Endothelial cell of hepatic sinusoid (primary cell): ENCODE data around the gene DYRK4.

Experiments
- in situ Hi-C: cut with HindIII; loops from 2 replicates; pipeline ENCODE4 v1.10.0; 2017; ENCODE audit warnings: low sequenced_read_pairs

Gene DYRK4

GRCh38 chr12:4557586-4557985 lies 4.4 kb upstream of the DYRK4 start:
- in situ Hi-C loops = no loop called here

DNA sequence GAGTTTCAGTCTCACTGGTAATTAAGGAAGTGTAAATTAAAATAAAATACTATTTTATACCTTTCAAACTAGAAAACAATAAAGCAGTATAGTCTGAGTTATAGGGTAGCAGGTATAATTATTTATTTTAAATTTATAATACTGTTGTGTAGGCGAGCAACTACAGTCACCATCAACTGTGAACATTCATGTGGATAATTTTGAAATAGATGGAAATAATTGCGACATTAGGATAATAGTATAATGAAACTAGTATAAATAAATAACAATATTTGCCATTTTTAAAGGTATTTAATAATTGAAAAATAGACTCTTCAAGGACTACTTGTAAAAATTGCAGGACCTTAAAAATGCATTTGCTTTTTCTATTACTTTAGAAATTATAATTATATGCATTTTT lies 3.8 kb upstream of the DYRK4 start:
- in situ Hi-C loops = no loop called here

DNA sequence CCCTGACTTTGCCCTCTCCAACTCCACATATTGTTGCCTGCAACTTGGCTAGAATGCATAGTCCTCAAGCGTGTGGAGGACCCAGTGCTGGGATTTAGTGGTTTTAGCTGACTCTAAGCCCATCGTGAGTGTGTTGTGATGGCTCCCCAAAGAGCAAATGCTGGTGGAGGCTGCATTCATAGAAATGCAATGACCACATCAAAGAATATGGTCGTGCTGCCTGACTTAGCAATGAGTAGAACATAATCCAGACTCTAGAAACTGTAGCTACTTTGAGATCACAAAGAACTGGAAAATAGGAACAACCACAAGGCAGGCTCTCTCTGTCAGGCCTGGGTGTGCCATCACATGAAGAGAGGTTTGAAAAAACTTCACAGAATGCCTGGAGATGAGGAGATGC lies 1.3 kb downstream of the DYRK4 start:
- in situ Hi-C loops = loop anchor here (5.0 kb wide), 1 partner anchor 39 kb away; no protein-coding TSS in a partner anchor

- in situ Hi-C loops = loop anchor here (5.0 kb wide), 1 partner anchor 37 kb away; no protein-coding TSS in a partner anchor
These were observed 2.8 kb downstream of the DYRK4 start for GRCh38 chr12:4564818-4565217.

DNA sequence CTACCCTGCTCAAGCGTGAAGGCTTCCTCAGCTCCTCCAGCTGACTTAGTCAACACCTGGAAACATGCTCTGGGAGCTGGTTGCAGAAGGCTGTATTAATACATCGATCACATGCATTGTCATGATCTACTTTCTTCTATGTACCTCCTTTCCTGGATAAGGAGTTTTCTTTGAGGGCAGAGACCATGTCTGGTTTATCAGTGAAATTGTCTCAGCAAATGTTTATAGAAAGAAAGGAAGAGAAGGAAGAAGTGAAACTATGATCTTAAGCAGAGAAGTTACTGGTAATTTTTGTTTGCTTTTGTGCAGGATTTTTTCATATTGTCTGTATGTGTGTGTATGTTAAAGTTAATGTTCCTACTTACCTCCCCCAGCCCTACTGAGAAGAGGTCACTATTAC lies 4.5 kb downstream of the DYRK4 start:
- in situ Hi-C loops = no loop called here

DNA sequence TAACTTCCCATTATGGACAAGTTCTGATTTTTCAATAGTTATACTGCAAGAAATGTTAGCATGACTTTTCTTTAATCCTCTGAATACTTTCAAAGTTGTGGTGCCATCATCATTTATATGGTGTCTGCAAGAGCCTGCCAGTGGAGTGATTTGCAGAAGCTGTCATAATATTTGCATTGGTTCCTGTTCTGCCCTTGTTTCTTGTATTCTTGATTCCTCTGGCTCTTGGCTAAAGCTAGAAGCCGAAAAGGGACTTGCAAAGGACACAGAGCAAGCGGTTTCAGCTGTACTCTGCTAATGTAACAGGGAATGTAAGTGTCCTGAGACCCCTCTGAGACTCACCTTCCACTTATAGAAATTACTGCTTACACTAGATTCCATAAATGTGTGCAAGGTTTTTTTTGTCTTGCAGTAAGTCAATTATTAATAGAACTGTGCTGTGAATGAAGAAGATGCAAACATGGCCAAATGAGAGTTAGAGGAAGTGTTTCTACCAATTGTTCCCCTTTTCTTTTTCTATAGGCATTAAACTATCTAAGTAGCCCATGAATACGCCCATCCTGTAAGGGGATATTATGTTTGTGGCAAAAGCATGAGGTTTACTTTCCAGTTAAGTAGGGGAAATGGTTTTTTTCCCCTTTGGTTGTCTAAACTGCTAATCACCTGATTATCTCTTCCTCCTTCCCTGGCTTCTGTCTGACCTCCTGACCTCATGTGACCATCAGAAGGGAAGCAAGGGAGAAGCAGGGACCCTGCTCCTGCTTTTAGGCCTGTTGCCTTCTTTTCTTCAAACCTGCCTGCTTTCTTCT lies 5.3 kb downstream of the DYRK4 start:
- in situ Hi-C loops = no loop called here

GRCh38 chr12:4569261-4569660 lies 7.3 kb downstream of the DYRK4 start:
- in situ Hi-C loops = no loop called here

DNA sequence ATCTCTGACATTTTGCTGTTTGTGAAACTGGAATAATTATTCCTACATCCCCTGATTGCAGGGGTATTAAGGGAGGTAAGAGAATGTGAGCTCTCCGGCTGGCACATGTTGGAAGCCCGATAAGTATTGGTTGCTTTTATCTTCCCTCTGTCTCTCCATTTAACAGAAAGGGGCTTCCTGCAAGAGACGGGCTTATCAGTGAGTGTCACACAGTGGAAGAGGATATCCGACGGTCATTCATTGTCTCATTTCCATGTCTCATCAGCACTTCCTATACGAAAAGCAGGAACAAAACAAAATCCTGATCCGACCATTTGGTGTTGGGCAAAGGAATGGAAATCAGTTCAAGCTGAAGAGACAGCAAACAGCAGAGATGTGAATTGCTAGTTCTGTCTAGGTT lies 10.7 kb downstream of the DYRK4 start:
- in situ Hi-C loops = no loop called here

DNA sequence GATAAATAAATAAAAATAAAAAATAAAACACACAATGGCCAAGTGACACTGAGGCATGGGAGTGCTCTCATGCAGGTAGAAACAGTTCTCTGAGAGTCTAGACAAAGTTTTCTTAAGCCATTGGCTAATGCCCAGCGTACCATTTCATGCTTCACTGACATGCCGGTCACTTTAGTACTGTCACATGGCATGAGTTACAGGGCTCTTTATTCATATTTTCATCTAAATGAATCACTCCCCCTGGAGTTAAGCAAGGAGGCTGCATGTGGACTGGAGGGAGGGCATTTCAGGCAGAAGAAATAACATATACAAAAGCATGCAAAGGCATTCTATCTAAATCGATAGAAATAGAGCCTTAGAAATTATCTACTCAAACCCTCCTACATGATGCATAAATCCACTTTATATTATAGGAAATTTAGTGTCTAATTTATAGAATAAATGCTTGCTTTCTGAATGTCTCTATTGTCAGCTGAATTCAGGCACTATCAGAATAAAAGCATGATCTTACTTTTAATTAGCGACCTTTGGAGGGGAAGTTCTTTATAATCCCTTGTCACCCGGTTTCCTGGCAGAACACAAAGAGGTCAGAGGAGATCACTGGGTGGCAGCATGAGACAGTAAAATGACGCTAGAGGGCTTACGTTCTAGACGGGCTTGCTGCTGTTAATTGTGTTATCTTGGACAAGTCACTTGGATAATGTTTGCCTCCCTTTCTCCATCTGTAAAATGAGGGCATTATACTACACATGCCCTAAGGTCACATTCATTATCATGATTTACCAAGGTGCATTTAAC lies 17.5 kb downstream of the DYRK4 start:
- in situ Hi-C loops = no loop called here

- in situ Hi-C loops = no loop called here
These were observed 18.3 kb downstream of the DYRK4 start for GRCh38 chr12:4580281-4580688.

GRCh38 chr12:4584281-4584680 lies 22.3 kb downstream of the DYRK4 start:
- in situ Hi-C loops = no loop called here

DNA sequence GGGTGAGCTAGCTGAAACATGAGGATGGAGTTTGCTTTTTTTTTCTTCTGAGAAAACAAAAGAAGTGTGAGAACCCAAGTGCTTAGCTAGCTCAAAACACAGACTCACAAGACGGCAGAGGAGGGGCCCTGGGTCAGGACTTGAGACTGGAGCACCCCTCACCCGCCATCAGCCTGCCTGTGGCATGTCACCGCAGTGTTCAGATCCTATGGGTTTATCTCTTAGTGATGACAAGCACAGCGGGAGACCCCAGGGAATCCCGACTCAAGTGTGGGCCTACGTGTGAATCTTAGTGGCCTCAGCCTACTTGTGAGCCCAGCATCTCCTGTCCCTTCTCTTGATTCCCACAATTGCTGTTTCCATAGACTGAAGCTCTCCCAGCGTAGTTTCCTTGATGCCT lies 22.9 kb downstream of the DYRK4 start:
- in situ Hi-C loops = no loop called here

GRCh38 chr12:4586500-4586899 lies 24.5 kb downstream of the DYRK4 start:
- in situ Hi-C loops = no loop called here

DNA sequence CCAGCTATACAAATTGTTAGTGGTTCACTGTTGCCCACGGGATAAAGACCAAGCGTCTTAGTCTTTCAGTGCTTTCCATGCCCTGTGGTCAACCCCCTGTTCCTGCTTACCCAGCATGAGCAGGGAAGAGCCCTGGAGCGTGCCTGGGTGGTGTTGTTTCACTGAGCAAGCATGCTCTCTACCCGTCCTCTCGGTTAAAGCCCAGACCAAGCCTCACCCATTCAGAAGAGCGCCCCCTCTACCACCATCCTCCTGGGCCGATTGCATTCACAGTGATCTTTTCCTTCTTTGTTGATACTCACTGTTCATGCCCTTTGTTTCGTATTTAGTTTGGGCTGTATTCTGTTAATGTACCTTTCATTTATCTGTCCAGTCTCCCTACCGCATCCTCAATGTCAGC lies 25.1 kb downstream of the DYRK4 start:
- in situ Hi-C loops = no loop called here

GRCh38 chr12:4588916-4589315 lies 26.9 kb downstream of the DYRK4 start:
- in situ Hi-C loops = no loop called here

- in situ Hi-C loops = no loop called here
These were observed 27.9 kb downstream of the DYRK4 start for GRCh38 chr12:4589941-4590340.

DNA sequence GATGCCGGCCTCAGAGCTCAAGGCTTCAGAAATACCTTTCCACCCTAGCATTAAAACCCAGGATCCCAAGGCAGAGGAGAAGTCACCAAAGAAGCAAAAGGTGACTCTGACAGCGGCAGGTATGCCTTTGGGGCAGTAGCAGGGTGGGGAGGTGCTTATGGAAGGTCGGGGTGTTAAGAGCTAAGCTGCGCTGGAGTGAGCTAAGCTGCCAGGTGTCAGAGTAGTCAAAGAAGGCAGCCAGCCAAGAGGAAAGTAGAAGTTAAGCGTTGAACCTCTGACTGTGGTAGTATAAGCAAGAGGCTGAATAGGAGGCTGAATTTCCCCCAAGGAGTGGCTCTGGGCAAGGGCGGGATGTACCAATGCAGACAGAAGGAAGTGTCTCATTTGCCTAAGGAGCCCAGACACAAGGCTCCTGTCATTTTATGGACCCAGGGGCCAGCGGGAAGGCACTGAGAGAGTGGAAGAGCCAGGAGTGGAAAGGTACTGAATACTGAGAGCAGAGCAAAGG lies 29.2 kb downstream of the DYRK4 start:
- in situ Hi-C loops = no loop called here

- in situ Hi-C loops = no loop called here
These were observed 33.9 kb downstream of the DYRK4 start for GRCh38 chr12:4595881-4596280.

- in situ Hi-C loops = loop anchor here (5.0 to 10.0 kb wide), 2 partner anchors 41 to 141 kb away; partner anchors contain the start of gene DYRK4
These were observed 41.4 kb downstream of the DYRK4 start for GRCh38 chr12:4603421-4603820.

GRCh38 chr12:4603946-4604345 lies 41.9 kb downstream of the DYRK4 start:
- in situ Hi-C loops = loop anchor here (5.0 to 10.0 kb wide), 2 partner anchors 42 to 141 kb away; partner anchors contain the start of gene DYRK4

GRCh38 chr12:4604684-4605193 lies 42.7 kb downstream of the DYRK4 start:
- in situ Hi-C loops = loop anchor here (5.0 to 10.0 kb wide), 2 partner anchors 42 to 140 kb away; partner anchors contain the start of gene DYRK4
